SH-SY5Y (cell line): Measurements from ENCODE around the gene HOXA13.

Experiments
- GATA2 ChIP-seq: IDR thresholded peaks from 2 replicates; pipeline ENCODE4 v1.6.1; 2011; ENCODE audit warnings: mild to moderate bottlenecking, low read depth, low read length
- GATA3 ChIP-seq: IDR thresholded peaks from 2 replicates; pipeline ENCODE4 v1.6.1; 2011; ENCODE audit warnings: low read depth, mild to moderate bottlenecking, low read length, moderate library complexity

DNA sequence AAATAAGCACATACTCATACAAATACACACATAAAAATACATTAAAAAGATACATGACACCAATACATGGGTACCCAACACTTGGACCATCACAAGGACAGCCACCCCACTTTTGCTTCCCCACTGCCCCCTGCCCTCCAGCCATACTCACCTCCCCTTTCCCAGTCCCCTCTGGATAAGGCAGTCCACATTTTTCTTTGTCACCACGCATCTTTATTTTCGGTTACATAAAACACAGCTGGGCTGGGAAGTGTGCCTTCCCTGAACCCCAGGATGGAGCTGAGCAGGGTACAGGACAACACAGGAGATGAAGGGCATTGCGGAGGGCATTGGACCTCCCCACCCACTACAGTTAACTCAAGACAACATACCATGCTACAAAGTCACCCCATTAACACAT is 46.4 kb downstream of the HOXA13 start:
- no peak for TF ChIP-seq GATA2
- no peak for TF ChIP-seq GATA3
